Stomach (tissue), 4 donors: ENCODE results near the gene HMOX2.

Experiments used
- EP300 ChIP-seq: sonication (generic); formaldehyde crosslinking; IDR thresholded peaks from one replicate; pipeline ENCODE4 v1.6.1; 2017; ENCODE audit warnings: antibody characterized with exemption
- POLR2A ChIP-seq, 4 donors: fragments of 450-650 bp; IDR thresholded peaks; one replicate each; pipeline ENCODE4 v1.6.1; 2016; ENCODE audit warnings: antibody characterized with exemption in 4 of 4, control low read depth in 2 of 4, mild to moderate bottlenecking in 1 of 4, moderate library complexity in 1 of 4
- POLR2AphosphoS5 ChIP-seq, 3 donors: sonication (generic); formaldehyde crosslinking; IDR thresholded peaks; one replicate each; pipeline ENCODE4 v1.6.1; 2016; ENCODE audit warnings: antibody characterized with exemption in 3 of 3
- TF ChIP-seq, protein P1 (sequence below), 7 experiments: fragments of 450-650 bp in 4 of 7; fragments of 200-600 bp in 3 of 7; sonication (generic) in 3 of 7; IDR thresholded peaks; one replicate each; pipeline ENCODE4 v1.5.1; 2016 to 2019; ENCODE audit warnings: antibody characterized with exemption in 7 of 7, control low read depth in 2 of 7, mild to moderate bottlenecking in 1 of 7

DNA sequence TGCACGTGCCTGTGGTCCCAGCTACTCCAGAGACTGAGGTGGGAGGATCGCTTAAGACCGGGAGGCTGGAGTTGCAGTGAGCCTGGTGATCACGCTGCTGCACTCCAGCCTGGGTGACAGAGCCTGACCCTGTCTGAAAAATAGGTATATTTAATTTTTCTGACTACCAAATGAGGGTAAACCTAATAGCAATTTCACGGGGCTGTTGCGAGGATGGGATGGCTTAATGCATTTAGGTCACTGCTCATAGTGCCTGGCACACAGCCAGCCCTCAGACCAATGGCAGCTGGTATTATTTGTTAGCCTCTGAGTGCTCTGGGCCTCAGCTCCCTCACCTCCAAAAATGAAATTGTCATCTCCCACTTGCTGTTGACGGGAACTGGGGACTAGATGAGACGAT lies 68.3 kb downstream of the HMOX2 start:
- TF ChIP-seq, protein P1, sequence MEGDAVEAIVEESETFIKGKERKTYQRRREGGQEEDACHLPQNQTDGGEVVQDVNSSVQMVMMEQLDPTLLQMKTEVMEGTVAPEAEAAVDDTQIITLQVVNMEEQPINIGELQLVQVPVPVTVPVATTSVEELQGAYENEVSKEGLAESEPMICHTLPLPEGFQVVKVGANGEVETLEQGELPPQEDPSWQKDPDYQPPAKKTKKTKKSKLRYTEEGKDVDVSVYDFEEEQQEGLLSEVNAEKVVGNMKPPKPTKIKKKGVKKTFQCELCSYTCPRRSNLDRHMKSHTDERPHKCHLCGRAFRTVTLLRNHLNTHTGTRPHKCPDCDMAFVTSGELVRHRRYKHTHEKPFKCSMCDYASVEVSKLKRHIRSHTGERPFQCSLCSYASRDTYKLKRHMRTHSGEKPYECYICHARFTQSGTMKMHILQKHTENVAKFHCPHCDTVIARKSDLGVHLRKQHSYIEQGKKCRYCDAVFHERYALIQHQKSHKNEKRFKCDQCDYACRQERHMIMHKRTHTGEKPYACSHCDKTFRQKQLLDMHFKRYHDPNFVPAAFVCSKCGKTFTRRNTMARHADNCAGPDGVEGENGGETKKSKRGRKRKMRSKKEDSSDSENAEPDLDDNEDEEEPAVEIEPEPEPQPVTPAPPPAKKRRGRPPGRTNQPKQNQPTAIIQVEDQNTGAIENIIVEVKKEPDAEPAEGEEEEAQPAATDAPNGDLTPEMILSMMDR (IDR thresholded peaks at IDR 0.05), result no peak
- TF ChIP-seq POLR2A (IDR thresholded peaks at IDR 0.05) (no peak), EP300 (no peak), POLR2AphosphoS5 (IDR thresholded peaks at IDR 0.05) (no peak)
